ENCODE measurements around the gene PDE9A. TPM values are rescaled to one million over a fixed set of nuclear protein-coding genes. Genes with fewer than 3 reads are reported as not detected.

Gene PDE9A
- total RNA-seq, 1 donor from 2014 or later: 27.4 TPM

DNA sequence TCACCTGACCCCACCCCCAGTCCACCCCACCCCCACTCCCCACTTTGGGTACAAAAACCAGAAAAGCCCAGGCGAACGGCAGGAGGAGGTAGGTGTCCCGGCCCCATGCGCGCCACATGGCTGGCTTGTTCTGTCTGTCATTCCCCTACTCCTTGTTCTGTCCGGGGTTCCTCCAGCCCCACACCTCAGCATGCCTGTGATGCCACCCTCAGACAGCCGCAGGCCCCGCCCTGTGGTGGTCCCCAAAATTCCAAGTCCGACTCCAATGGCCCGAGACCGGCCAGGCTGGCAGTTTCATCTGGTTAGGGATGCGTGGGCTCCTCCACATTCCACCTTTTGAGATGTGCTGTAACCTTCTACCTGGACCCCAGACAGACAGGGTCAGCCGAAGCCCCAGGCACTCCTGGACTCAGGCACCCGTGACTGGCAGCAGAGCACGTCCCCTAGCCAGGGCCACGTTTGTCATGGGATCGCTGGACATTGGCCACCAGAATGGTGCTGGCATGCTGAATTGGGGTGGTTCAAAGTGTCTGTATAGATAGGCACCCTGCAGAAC lies 131.6 kb downstream of the PDE9A start:
- Mint-ChIP-seq H3K4me3 (no peak overlapping the region), H3K27ac (no peak overlapping the region), H3K9me3 (peaks cover 4% of the 10 kb centered on the region), H3K36me3 (no peaks in the 10 kb centered on the region), H3K4me1 (peaks cover 23% of the 10 kb centered on the region), H3K27me3 (ENCODE audit: low read depth) (peaks cover 24% of the 10 kb centered on the region)
- DNase-seq (ENCODE audit: low spot score in 2 of 2, unreplicated experiment in 2 of 2): no peak
- no peak for TF ChIP-seq CTCF (IDR thresholded peaks at IDR 0.05; ENCODE audit: unreplicated experiment)

DNA sequence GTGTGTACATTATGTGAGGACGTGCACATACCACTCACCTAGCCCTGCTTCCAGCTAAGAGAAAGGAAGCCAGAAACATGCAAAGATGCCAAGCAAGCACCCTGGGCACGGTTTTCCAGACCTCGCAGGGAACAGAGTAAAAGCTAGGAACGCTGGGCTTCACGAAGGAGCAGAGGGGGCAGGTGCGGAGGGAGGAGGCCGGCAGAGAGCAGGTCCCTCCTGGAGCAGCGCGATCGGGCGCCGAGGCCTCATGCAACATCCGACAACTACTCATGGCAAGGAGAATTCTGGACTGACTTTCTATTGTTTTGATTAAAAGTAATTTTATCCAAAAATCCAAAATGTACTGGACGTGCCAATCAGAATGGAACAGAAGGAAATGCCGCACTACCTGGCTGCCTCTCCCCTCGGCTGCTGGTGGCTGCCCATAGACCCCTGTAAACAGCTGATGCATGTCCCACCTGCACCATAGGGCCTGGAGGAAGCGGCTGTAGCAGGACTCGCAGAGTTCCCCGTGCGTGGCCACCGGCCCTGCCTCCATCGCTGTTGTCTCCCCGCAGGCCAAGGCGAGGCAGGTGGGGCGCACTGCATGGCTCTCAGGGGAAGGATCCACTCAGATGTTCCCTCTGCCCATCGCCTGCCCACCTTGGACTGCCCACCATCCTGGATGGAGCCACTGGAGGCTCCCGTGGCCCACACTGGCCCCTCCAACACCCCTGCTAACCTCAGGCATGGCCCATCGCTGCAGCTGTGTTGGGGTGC lies 132.4 kb downstream of the PDE9A start:
- H3K4me1 Mint-ChIP-seq: peaks cover 16% of the 10 kb centered on the region
- no peak overlapping the region for H3K4me3 Mint-ChIP-seq
- peaks cover 15% of the 10 kb centered on the region for H3K27me3 Mint-ChIP-seq (ENCODE audit: low read depth)
- no peak for TF ChIP-seq CTCF (IDR thresholded peaks at IDR 0.05; ENCODE audit: unreplicated experiment)
- no peak for DNase-seq (ENCODE audit: low spot score in 2 of 2, unreplicated experiment in 2 of 2)
- no peaks in the 10 kb centered on the region for H3K36me3 Mint-ChIP-seq
- no peak overlapping the region for H3K27ac Mint-ChIP-seq
- peaks cover 4% of the 10 kb centered on the region for H3K9me3 Mint-ChIP-seq

DNA sequence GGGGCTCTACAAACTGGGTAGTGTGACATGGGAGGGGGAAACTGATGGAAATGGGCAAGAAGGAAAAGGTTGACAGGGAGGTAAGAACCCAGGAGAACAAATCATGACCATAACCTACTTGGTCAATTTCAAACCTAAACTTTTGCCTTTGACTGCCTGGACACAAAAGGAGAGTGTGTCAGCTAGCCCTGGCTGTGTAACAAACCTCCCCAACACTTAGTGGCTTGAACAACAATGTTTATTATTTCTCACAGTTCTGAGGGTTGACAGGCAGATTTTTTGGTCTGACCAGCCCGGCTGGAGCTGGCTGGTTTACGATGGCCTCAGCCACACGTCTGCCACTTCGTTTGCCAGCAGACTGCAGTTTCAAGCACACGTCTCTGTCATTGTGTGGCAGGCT lies 133.5 kb downstream of the PDE9A start:
- no peak for DNase-seq (ENCODE audit: low spot score in 2 of 2, unreplicated experiment in 2 of 2)
- no peak for TF ChIP-seq CTCF (IDR thresholded peaks at IDR 0.05; ENCODE audit: unreplicated experiment)
- H3K4me1 Mint-ChIP-seq: peaks cover 8% of the 10 kb centered on the region
- H3K4me3 Mint-ChIP-seq: no peak overlapping the region
- H3K27ac Mint-ChIP-seq: no peak overlapping the region
- peaks cover 7% of the 10 kb centered on the region for H3K27me3 Mint-ChIP-seq (ENCODE audit: low read depth)
- no peaks in the 10 kb centered on the region for H3K36me3 Mint-ChIP-seq
- peaks cover 4% of the 10 kb centered on the region for H3K9me3 Mint-ChIP-seq

DNA sequence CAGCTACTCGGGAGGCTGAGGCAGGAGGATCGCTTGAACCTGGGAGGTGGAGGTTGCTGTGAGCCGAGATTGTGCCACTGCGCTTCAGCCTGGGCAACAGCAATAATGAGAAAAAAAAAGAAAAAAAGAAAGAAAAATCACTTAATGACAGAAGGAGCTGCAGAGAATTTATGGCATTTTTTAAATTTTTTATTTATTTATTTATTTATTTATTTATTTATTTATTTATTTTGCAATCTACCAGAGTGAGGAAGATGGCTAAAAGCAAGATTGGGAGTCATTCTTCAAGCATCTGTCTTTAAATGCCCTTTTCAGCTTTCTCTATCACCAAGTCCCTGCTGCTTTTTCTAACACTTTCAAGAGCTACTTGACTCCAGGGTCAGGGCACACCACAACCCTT lies 134.2 kb downstream of the PDE9A start:
- peaks cover 5% of the 10 kb centered on the region for H3K4me1 Mint-ChIP-seq
- peaks cover 4% of the 10 kb centered on the region for H3K27me3 Mint-ChIP-seq (ENCODE audit: low read depth)
- TF ChIP-seq CTCF (IDR thresholded peaks at IDR 0.05; ENCODE audit: unreplicated experiment): no peak
- no peak overlapping the region for H3K27ac Mint-ChIP-seq
- peaks cover 4% of the 10 kb centered on the region for H3K9me3 Mint-ChIP-seq
- no peaks in the 10 kb centered on the region for H3K36me3 Mint-ChIP-seq
- no peak for DNase-seq (ENCODE audit: low spot score in 2 of 2, unreplicated experiment in 2 of 2)
- H3K4me3 Mint-ChIP-seq: no peak overlapping the region

- peaks cover 4% of the 10 kb centered on the region for H3K4me1 Mint-ChIP-seq
Observed at GRCh38 chr21:42790520-42791065, 137.2 kb downstream of the PDE9A start.

More at GRCh38 chr21:42790520-42791065, 137.2 kb downstream of the PDE9A start:
- Mint-ChIP-seq H3K9me3 (peaks cover 4% of the 10 kb centered on the region), H3K27ac (no peak overlapping the region), H3K27me3 (ENCODE audit: low read depth) (no peaks in the 10 kb centered on the region), H3K36me3 (no peaks in the 10 kb centered on the region), H3K4me3 (no peak overlapping the region)
- TF ChIP-seq CTCF (IDR thresholded peaks at IDR 0.05; ENCODE audit: unreplicated experiment): no peak
- DNase-seq (ENCODE audit: low spot score in 2 of 2, unreplicated experiment in 2 of 2): no peak

Data from mesothelial cell of epicardium (in vitro differentiated cells).